Nephron progenitor cell (in vitro differentiated cells): ENCODE results near the gene LHX2.
A peak's percentile ranks its signal among the peaks of the same experiment; 100 is the strongest.

ENCODE experiments used
- DNase-seq: peaks from one replicate; pipeline ENCODE4 v3.0.0; 2021
- H3K27ac Mint-ChIP-seq: 2 replicates; pipeline ENCODE4 v1.8.0; 2021; ENCODE audit warnings: mild to moderate bottlenecking, moderate library complexity, mixed read lengths
- H3K27me3 Mint-ChIP-seq: 2 replicates; pipeline ENCODE4 v1.8.0; 2021; ENCODE audit warnings: mild to moderate bottlenecking, low read depth, mixed read lengths; ENCODE audit not compliant: poor library complexity
- H3K36me3 Mint-ChIP-seq: 2 replicates; pipeline ENCODE4 v1.8.0; 2021; ENCODE audit warnings: low read depth, mixed read lengths
- H3K4me1 Mint-ChIP-seq: 2 replicates; pipeline ENCODE4 v1.8.0; 2021; ENCODE audit warnings: mixed read lengths
- H3K4me3 Mint-ChIP-seq: 2 replicates; pipeline ENCODE4 v1.8.0; 2021; ENCODE audit warnings: mild to moderate bottlenecking, moderate library complexity, mixed read lengths
- H3K9me3 Mint-ChIP-seq: 2 replicates; pipeline ENCODE4 v1.8.0; 2021; ENCODE audit warnings: mild to moderate bottlenecking, moderate library complexity, mixed read lengths
- TF ChIP-seq, protein P1 (sequence below): fragments of 200-600 bp; sonication (generic); IDR thresholded peaks from 2 replicates; pipeline ENCODE4 v1.5.0; 2021; ENCODE audit warnings: antibody characterized with exemption

The LHX2 gene

DNA sequence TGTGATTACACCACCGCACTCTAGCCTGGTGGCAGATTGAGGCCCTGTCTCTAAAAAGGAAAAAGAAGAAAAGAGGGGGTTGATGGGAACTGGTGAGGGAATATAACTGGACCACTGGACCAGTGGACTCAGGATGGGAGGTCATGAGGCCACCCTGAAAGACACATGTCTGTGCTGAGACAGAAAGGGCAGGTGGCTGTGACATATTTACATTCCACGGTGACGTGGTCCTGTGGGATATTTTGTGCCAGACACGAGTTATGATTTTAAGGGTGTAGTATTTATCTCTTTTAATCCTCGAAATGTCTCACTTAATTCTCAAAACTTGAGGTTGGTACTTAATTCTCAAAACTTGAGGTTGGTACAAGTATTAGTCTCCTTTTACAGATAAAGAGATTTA lies 32.9 kb downstream of the LHX2 start:
- peaks cover 73% of the 10 kb centered on the region for H3K27me3 Mint-ChIP-seq
- peak overlapping the region; percentile 58 for H3K4me3 Mint-ChIP-seq
- no peak overlapping the region for H3K27ac Mint-ChIP-seq
- no peaks in the 10 kb centered on the region for H3K36me3 Mint-ChIP-seq
- H3K4me1 Mint-ChIP-seq = peaks cover 6% of the 10 kb centered on the region
- H3K9me3 Mint-ChIP-seq = no peaks in the 10 kb centered on the region
- TF ChIP-seq, protein P1, sequence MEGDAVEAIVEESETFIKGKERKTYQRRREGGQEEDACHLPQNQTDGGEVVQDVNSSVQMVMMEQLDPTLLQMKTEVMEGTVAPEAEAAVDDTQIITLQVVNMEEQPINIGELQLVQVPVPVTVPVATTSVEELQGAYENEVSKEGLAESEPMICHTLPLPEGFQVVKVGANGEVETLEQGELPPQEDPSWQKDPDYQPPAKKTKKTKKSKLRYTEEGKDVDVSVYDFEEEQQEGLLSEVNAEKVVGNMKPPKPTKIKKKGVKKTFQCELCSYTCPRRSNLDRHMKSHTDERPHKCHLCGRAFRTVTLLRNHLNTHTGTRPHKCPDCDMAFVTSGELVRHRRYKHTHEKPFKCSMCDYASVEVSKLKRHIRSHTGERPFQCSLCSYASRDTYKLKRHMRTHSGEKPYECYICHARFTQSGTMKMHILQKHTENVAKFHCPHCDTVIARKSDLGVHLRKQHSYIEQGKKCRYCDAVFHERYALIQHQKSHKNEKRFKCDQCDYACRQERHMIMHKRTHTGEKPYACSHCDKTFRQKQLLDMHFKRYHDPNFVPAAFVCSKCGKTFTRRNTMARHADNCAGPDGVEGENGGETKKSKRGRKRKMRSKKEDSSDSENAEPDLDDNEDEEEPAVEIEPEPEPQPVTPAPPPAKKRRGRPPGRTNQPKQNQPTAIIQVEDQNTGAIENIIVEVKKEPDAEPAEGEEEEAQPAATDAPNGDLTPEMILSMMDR = no peak
- no peak for DNase-seq

DNA sequence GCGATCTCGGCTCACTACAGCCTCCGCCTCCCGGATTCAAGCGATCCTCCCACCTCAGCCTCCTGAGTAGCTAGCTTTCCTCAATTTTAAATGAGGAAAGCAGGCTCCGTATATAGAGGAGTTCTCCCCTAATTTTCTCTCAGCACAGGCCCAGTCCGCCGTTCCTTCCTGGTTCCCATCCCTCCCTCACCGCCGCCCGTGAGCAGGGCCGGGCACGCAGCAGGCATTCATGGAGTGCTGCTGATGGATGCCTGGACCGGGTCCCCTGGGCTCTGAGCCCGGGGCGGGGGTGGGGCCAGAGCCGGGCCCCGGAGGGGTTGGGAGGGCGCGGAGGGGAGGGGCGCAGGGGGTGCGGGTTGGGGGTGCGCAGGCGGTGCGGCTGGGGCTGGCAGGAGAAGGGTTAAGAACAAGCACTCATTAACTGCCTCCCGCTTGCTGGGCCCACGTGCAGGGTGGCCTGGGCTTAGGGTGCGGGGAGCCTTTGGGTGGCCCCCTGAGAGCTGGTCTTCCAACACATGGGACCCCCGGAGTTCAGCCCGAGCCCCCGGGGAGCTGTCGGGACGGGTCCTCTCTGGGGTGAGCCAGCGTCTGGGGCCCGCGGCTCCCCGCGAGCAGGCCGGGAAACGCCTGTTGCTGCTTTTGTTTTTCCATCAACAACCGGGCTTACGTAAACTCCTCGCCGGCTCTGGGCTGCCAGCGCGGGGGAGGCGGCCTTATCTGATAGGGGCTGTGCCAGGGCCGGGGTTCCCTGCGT lies 33.7 kb downstream of the LHX2 start:
- peaks cover 6% of the 10 kb centered on the region for H3K4me1 Mint-ChIP-seq
- H3K4me3 Mint-ChIP-seq = peak overlapping the region; percentile 58
- peaks cover 65% of the 10 kb centered on the region for H3K27me3 Mint-ChIP-seq
- DNase-seq = peak; percentile 55
- H3K27ac Mint-ChIP-seq = no peak overlapping the region
- no peaks in the 10 kb centered on the region for H3K36me3 Mint-ChIP-seq
- H3K9me3 Mint-ChIP-seq = no peaks in the 10 kb centered on the region
- TF ChIP-seq, protein P1 = no peak

DNA sequence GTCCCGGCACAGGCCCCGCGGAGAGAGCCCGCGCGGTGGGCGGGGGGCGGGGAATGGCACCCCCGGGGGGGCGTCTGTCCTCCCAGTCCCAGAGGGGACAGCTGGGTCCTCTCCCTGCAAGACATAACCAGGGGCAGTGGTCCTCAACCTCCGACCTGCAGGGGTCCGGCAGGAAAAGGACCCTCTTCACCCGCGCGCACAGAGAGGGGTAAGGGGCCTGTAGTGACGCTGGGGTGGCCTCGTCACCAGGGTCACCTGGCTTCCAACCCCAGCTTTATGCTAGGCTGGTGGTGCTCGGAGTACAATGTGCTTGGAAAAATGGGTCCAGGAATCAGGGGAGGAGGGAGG lies 34.2 kb downstream of the LHX2 start:
- Mint-ChIP-seq H3K4me1 (peaks cover 6% of the 10 kb centered on the region), H3K9me3 (no peaks in the 10 kb centered on the region), H3K27me3 (peaks cover 61% of the 10 kb centered on the region), H3K27ac (no peak overlapping the region), H3K4me3 (peak overlapping the region; percentile 58), H3K36me3 (no peaks in the 10 kb centered on the region)
- TF ChIP-seq, protein P1 = no peak
- no peak for DNase-seq

DNA sequence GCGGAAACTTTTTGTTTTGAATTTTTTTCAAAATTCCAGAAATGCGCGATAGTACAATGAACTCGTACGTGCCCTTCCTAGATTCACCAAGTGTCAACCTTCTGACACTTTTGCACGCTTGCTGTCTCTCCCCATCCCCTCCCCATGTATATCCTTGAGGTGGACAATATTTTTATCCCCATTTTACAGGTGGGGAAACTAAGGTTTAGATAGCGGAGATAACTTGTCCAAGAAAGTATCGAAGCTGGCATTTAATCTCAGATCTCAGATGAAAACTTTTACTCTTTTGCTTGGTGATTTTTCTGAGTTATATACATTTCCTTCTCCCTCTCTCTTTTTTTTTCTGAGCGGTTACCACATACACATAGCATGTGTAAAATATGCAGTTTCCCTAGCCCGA lies 34.6 kb downstream of the LHX2 start:
- Mint-ChIP-seq H3K4me3 (peak overlapping the region; percentile 58), H3K36me3 (no peaks in the 10 kb centered on the region), H3K27ac (no peak overlapping the region), H3K9me3 (no peaks in the 10 kb centered on the region), H3K27me3 (peaks cover 61% of the 10 kb centered on the region), H3K4me1 (peaks cover 6% of the 10 kb centered on the region)
- DNase-seq = no peak
- TF ChIP-seq, protein P1 = no peak

DNA sequence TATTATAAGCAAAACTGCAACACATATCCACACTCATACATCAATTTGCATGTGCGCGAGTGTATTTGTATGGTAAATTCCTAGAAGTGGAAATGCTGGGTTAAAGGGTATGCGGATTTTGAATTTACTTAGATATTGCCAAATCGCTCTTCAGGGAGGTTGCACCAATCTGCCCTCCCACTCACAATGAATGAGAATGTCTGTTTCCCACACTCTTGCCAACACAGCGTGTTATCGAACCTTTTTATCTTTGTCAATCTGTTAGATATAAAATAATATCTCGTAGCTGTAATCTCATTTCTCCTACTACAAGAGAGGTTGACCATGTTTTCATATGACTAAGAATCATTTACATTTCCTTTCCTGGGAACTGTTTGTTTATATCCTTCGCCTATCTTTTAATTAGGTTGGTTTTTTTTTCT lies 35.7 kb downstream of the LHX2 start:
- Mint-ChIP-seq H3K27me3 (peaks cover 63% of the 10 kb centered on the region), H3K36me3 (no peaks in the 10 kb centered on the region)

More for the DNA sequence above, 35.7 kb downstream of the LHX2 start:
- Mint-ChIP-seq H3K4me1 (no peaks in the 10 kb centered on the region), H3K27ac (no peak overlapping the region), H3K4me3 (peak overlapping the region; percentile 19), H3K9me3 (no peaks in the 10 kb centered on the region)
- DNase-seq = no peak
- TF ChIP-seq, protein P1 = no peak
